Sigmoid colon (tissue), 3 donors: Measurements from ENCODE around the gene TP73.
A peak's percentile ranks its signal among the peaks of the same experiment; 100 is the strongest.
"Not testable (repeated sequence)": the region's sequence is repeated elsewhere in the genome, so short reads cannot be mapped to it uniquely, and the experiment has no call there.

Experiments used
- POLR2A ChIP-seq, 2 donors: fragments of 450-650 bp; IDR thresholded peaks; one replicate each; pipeline ENCODE4 v1.6.1; 2016; ENCODE audit warnings: antibody characterized with exemption in 2 of 2, mild to moderate bottlenecking in 2 of 2, moderate library complexity in 2 of 2
- TF ChIP-seq, protein P1 (sequence below), 4 experiments: fragments of 450-650 bp in 3 of 4; fragments of 200-600 bp in 1 of 4; IDR thresholded peaks; one replicate each; pipeline ENCODE4 v1.5.1; 2016 to 2019; ENCODE audit warnings: antibody characterized with exemption in 4 of 4, mild to moderate bottlenecking in 3 of 4, moderate library complexity in 2 of 4

DNA sequence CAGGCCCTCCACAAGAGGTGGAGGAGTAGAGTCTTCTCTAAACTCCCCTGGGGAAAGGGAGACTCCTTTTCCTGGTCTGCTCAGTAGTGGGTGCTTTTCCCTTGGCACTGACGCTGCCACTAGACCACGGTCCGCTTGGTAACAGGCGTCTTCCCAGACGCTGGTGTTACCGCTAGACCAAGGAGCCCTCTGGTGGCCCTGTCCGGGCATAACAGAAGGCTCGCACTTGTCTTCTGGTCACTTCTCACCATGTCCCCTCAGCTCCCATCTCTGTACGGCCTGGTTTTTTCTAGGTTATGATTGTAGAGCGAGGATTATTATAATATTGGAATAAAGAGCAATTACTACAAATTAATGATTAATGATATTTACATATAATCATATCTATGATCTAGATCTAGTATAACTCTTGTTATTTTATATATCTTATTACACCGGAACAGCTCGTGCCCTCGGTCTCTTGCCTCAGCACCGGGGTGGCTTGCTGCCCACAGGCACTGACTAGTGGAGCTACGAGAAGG lies 31.1 kb upstream of the TP73 start:
- not testable (repeated sequence) for TF ChIP-seq POLR2A (IDR thresholded peaks at IDR 0.05)
- TF ChIP-seq, protein P1, sequence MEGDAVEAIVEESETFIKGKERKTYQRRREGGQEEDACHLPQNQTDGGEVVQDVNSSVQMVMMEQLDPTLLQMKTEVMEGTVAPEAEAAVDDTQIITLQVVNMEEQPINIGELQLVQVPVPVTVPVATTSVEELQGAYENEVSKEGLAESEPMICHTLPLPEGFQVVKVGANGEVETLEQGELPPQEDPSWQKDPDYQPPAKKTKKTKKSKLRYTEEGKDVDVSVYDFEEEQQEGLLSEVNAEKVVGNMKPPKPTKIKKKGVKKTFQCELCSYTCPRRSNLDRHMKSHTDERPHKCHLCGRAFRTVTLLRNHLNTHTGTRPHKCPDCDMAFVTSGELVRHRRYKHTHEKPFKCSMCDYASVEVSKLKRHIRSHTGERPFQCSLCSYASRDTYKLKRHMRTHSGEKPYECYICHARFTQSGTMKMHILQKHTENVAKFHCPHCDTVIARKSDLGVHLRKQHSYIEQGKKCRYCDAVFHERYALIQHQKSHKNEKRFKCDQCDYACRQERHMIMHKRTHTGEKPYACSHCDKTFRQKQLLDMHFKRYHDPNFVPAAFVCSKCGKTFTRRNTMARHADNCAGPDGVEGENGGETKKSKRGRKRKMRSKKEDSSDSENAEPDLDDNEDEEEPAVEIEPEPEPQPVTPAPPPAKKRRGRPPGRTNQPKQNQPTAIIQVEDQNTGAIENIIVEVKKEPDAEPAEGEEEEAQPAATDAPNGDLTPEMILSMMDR (IDR thresholded peaks at IDR 0.05): peak in 3 of 4 experiments; percentile 62 to 79 (median 68)
